Activated CD4-positive, alpha-beta memory T cell treated with anti-CD3 and anti-CD28 coated beads for 36 hours (primary cell): ENCODE data around the gene ITGB3BP. TPM values are rescaled to one million over a fixed set of nuclear protein-coding genes. Genes with fewer than 3 reads are reported as not detected.

Experiments
- CTCF ChIA-PET: fragments of 350-600 bp; sonication (Branson Sonifier 250); formaldehyde crosslinking; loops from one replicate; lab custom pipeline; 2021; ENCODE audit warnings: antibody characterized with exemption, inconsistent platforms; lab: Charles Lee
- POLR2A ChIA-PET: fragments of 350-600 bp; sonication (Branson Sonifier 250); formaldehyde crosslinking; loops from one replicate; lab custom pipeline; 2021; ENCODE audit warnings: antibody characterized with exemption; lab: Charles Lee
- DNase-seq: peaks from one replicate; pipeline ENCODE4 v3.0.0-alpha.2; 2020
- H3K27ac Mint-ChIP-seq: one replicate; pipeline ENCODE4 v1.8.0; 2021; ENCODE audit warnings: mixed read lengths
- H3K27me3 Mint-ChIP-seq: one replicate; pipeline ENCODE4 v1.8.0; 2021; ENCODE audit warnings: mixed read lengths
- H3K36me3 Mint-ChIP-seq: one replicate; pipeline ENCODE4 v1.8.0; 2021; ENCODE audit warnings: mixed read lengths
- H3K4me1 Mint-ChIP-seq: one replicate; pipeline ENCODE4 v1.8.0; 2021; ENCODE audit warnings: low read depth, mixed read lengths
- H3K4me3 Mint-ChIP-seq: one replicate; pipeline ENCODE4 v1.8.0; 2021; ENCODE audit warnings: mild to moderate bottlenecking, mixed read lengths
- H3K9me3 Mint-ChIP-seq: one replicate; pipeline ENCODE4 v1.8.0; 2021; ENCODE audit warnings: mixed read lengths
- intact Hi-C: fragments of 100-400 bp; cut with micrococcal nuclease; formaldehyde crosslinking; loops from one replicate; pipeline ENCODE4 v1.15.1; 2023
- total RNA-seq, 2 experiments: library from RNA; stranded (reverse); gene quantifications; one replicate each; pipeline ENCODE4 v1.2.3, GENCODE V29; 2021

The ITGB3BP gene
- total RNA-seq, 2 experiments from 2014 or later: 59.5 to 61.1 TPM

DNA sequence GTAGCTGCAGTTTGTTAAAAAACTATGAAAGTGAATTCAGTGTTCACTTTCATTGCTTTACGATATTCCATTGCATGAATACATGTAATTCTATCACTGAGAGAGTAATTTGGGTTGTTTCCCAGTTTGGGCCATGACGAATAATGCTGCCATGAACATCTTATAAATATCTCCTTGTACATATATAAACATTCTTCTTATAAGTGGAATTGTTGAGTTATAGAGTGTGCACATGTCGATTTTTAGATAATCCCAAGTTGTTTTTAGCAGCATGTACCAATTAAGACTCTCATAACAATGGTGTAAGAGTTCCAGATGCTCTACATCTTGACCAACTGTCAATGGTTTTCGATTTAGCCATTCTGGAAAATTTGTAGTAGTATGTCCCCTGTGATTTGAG lies 114.7 kb downstream of the ITGB3BP start:
- Mint-ChIP-seq H3K4me3 (no peak overlapping the region), H3K27me3 (no peaks in the 10 kb centered on the region), H3K27ac (no peak overlapping the region), H3K36me3 (peaks cover 30% of the 10 kb centered on the region), H3K9me3 (no peaks in the 10 kb centered on the region), H3K4me1 (peaks cover 2% of the 10 kb centered on the region)
- intact Hi-C loops: no loop called here
- POLR2A ChIA-PET: no interaction called here
- DNase-seq: no peak
- CTCF ChIA-PET: no interaction called here

- Mint-ChIP-seq H3K36me3 (peaks cover 29% of the 10 kb centered on the region), H3K4me3 (no peak overlapping the region), H3K27me3 (no peaks in the 10 kb centered on the region), H3K9me3 (no peaks in the 10 kb centered on the region), H3K27ac (no peak overlapping the region), H3K4me1 (peaks cover 3% of the 10 kb centered on the region)
- DNase-seq: no peak
- intact Hi-C loops: no loop called here
- ChIA-PET POLR2A (no interaction called here), CTCF (interaction anchor here (0.6 kb wide), 1 partner anchor 1035 kb away, joined by 3 read pairs; no protein-coding TSS in a partner anchor)
These were observed 116.0 kb downstream of the ITGB3BP start for GRCh38 chr1:63407002-63407401.

DNA sequence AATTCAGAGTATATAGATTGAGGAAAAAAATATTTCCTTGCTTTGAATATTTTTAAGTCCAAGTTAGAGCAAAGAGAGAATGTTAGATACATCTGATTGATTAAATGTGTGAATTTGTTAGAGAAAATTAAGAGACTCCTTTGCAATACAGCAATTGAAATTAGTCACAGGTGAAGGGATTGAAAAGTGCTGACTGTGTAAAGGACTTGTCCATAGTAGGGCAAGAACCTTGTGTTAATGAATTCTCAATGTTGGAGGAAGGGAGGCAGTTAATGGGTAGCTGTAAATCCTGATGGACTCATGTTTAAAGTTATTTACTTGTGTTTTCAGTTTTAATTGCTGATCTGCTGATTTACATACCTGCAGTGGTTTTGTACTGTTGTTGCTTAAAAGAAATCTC lies 117.0 kb downstream of the ITGB3BP start:
- H3K27ac Mint-ChIP-seq: no peak overlapping the region
- no peaks in the 10 kb centered on the region for H3K9me3 Mint-ChIP-seq
- ChIA-PET CTCF (no interaction called here), POLR2A (no interaction called here)
- intact Hi-C loops: no loop called here
- peaks cover 23% of the 10 kb centered on the region for H3K36me3 Mint-ChIP-seq
- no peak overlapping the region for H3K4me3 Mint-ChIP-seq
- H3K4me1 Mint-ChIP-seq: peaks cover 3% of the 10 kb centered on the region
- DNase-seq: no peak
- H3K27me3 Mint-ChIP-seq: no peaks in the 10 kb centered on the region

GRCh38 chr1:63405021-63405420 lies 118.0 kb downstream of the ITGB3BP start:
- CTCF ChIA-PET: no interaction called here
- Mint-ChIP-seq H3K4me1 (peaks cover 3% of the 10 kb centered on the region), H3K4me3 (no peak overlapping the region), H3K9me3 (no peaks in the 10 kb centered on the region), H3K27ac (no peak overlapping the region), H3K27me3 (no peaks in the 10 kb centered on the region), H3K36me3 (peaks cover 29% of the 10 kb centered on the region)
- intact Hi-C loops: no loop called here
- POLR2A ChIA-PET: no interaction called here
- DNase-seq: no peak

DNA sequence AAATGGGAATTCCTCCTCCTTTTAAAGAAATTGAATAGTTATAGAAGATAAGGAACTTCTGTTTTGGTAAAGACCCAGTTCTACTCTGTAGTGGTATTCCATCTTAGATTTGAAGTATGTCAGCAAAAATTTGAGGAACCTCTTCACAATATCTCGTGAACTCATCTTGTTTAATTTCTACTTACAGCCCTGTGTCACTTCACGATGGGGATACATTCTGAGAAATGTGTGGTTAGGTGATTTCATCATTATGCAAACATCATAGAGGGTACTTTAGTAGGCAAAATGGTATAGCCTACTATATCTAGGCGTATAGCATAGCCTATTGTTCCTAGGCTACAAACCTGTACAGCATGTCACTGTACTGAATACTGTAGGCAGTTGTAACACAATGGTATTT lies 119.6 kb downstream of the ITGB3BP start:
- Mint-ChIP-seq H3K4me3 (no peak overlapping the region), H3K27me3 (no peaks in the 10 kb centered on the region), H3K9me3 (no peaks in the 10 kb centered on the region), H3K4me1 (peaks cover 3% of the 10 kb centered on the region), H3K36me3 (peaks cover 25% of the 10 kb centered on the region), H3K27ac (no peak overlapping the region)
- intact Hi-C loops: no loop called here
- DNase-seq: no peak
- ChIA-PET POLR2A (no interaction called here), CTCF (no interaction called here)

DNA sequence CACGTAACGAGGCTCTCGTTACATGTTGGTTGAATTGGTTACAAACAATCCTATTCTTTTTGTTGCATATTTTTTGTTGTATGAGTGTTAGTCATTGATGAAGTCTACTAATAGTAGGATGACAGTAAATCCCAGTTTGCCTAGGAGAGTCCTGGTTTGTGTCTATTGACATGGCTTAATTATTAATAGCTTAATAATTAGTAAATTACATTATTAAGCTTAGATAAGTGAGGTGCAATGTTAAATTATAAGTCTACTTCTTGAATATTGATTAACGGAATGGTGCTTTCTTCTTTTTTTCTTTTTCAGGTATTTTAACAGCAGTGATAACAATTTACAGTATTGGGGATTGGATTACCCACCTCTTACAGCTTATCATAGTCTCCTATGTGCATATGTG lies 121.1 kb downstream of the ITGB3BP start:
- intact Hi-C loops: no loop called here
- DNase-seq: no peak
- H3K36me3 Mint-ChIP-seq: peaks cover 25% of the 10 kb centered on the region
- ChIA-PET CTCF (interaction anchor here (0.7 kb wide), 1 partner anchor 11 kb away, joined by 3 read pairs; no protein-coding TSS in a partner anchor), POLR2A (no interaction called here)
- no peak overlapping the region for H3K27ac Mint-ChIP-seq
- H3K4me1 Mint-ChIP-seq: peaks cover 3% of the 10 kb centered on the region
- no peaks in the 10 kb centered on the region for H3K27me3 Mint-ChIP-seq
- no peaks in the 10 kb centered on the region for H3K9me3 Mint-ChIP-seq
- no peak overlapping the region for H3K4me3 Mint-ChIP-seq

Other genes starting within 250 kb of the ITGB3BP start
- gene FOXD3, start 200.7 kb downstream of the ITGB3BP start, total RNA-seq: not detected
- 10 to 100 TPM; 16.0 to 18.8 TPM for gene ALG6, start 155.6 kb downstream of the ITGB3BP start, total RNA-seq
- gene EFCAB7, start 300 bp upstream of the ITGB3BP start, total RNA-seq: 1 to 10 TPM; 5.6 to 5.8 TPM
- gene PGM1, start 70.2 kb upstream of the ITGB3BP start, total RNA-seq: 10 to 100 TPM; 31.9 to 32.4 TPM